Measurements from ENCODE around the gene GUCD1. TPM values are rescaled to one million over a fixed set of nuclear protein-coding genes. Genes with fewer than 3 reads are reported as not detected.

Gene GUCD1
- total RNA-seq, 4 donors from 2014 or later, result 56.7 to 498 (median 277) TPM

- intact Hi-C loops (cut with DNase I; ENCODE audit: low total_unique reads), result no loop called here
- Histone ChIP-seq H3K27me3 (no peaks in the 10 kb centered on the region), H3K4me3 (no peak overlapping the region), H3K4me1 (peaks cover 0 to 20% (median 13%) of the 10 kb centered on the region in 4 donors), H3K27ac (no peak overlapping the region), H3K36me3 (no peaks in the 10 kb centered on the region), H3K9me3 (no peaks in the 10 kb centered on the region)
- 0% methylated on average over 1 to 3 of the region's 3 CpGs for WGBS, 2 donors (ENCODE audit: low coverage in 1 of 2)
- no peak for DNase-seq
- TF ChIP-seq CTCF (IDR thresholded peaks at IDR 0.05) (no peak), POLR2A (IDR thresholded peaks at IDR 0.05) (no peak), EP300 (IDR thresholded peaks at IDR 0.05; ENCODE audit: low read depth) (no peak), POLR2AphosphoS5 (IDR thresholded peaks at IDR 0.05) (no peak)
- in situ Hi-C loops (cut with MboI; ENCODE audit: low pct_ligation_motif_present in 1 of 4, low pct_unique_long_range_greater_than_20kb in 1 of 4, low sequenced_read_pairs in 3 of 4), result no loop called here
These were observed 38.6 kb downstream of the GUCD1 start for GRCh38 chr22:24516301-24516737.

- Histone ChIP-seq H3K9me3 (no peaks in the 10 kb centered on the region), H3K27ac (no peak overlapping the region), H3K36me3 (no peaks in the 10 kb centered on the region), H3K4me1 (peaks cover 4 to 31% (median 24%) of the 10 kb centered on the region in 4 donors), H3K27me3 (no peaks in the 10 kb centered on the region), H3K4me3 (no peak overlapping the region)
- intact Hi-C loops (cut with DNase I; ENCODE audit: low total_unique reads), result no loop called here
- TF ChIP-seq CTCF (IDR thresholded peaks at IDR 0.05) (no peak), EP300 (IDR thresholded peaks at IDR 0.05; ENCODE audit: low read depth) (no peak), POLR2A (IDR thresholded peaks at IDR 0.05) (no peak), POLR2AphosphoS5 (IDR thresholded peaks at IDR 0.05) (no peak)
- in situ Hi-C loops (cut with MboI; ENCODE audit: low pct_ligation_motif_present in 1 of 4, low pct_unique_long_range_greater_than_20kb in 1 of 4, low sequenced_read_pairs in 3 of 4), result no loop called here
- no peak for DNase-seq
- WGBS, 2 donors (ENCODE audit: low coverage in 1 of 2), result 91% methylated on average over 8 of the region's 8 CpGs; no CpG with 5 or more reads in 1 of the 2 donors
These were observed 40.0 kb downstream of the GUCD1 start for GRCh38 chr22:24515027-24515338.

- intact Hi-C loops (cut with DNase I; ENCODE audit: low total_unique reads), result no loop called here
- Histone ChIP-seq H3K9me3 (no peaks in the 10 kb centered on the region), H3K36me3 (no peaks in the 10 kb centered on the region), H3K4me1 (peaks cover 4 to 31% (median 24%) of the 10 kb centered on the region in 4 donors), H3K27ac (no peak overlapping the region), H3K27me3 (no peaks in the 10 kb centered on the region), H3K4me3 (no peak overlapping the region)
- TF ChIP-seq EP300 (IDR thresholded peaks at IDR 0.05; ENCODE audit: low read depth), result no peak
- TF ChIP-seq POLR2A (IDR thresholded peaks at IDR 0.05), result no peak
- TF ChIP-seq POLR2AphosphoS5 (IDR thresholded peaks at IDR 0.05), result no peak
- no peak for TF ChIP-seq CTCF (IDR thresholded peaks at IDR 0.05)
- 60% methylated on average over 14 of the region's 14 CpGs; no CpG with 5 or more reads in 1 of the 2 donors for WGBS, 2 donors (ENCODE audit: low coverage in 1 of 2)
- peak; percentile 25 for DNase-seq
- in situ Hi-C loops (cut with MboI; ENCODE audit: low pct_ligation_motif_present in 1 of 4, low pct_unique_long_range_greater_than_20kb in 1 of 4, low sequenced_read_pairs in 3 of 4), result no loop called here
These were observed 40.5 kb downstream of the GUCD1 start for GRCh38 chr22:24514241-24515026.

GRCh38 chr22:24513378-24514240, 41.3 kb downstream of the GUCD1 start:
- in situ Hi-C loops (cut with MboI; ENCODE audit: low pct_ligation_motif_present in 1 of 4, low pct_unique_long_range_greater_than_20kb in 1 of 4, low sequenced_read_pairs in 3 of 4), result no loop called here
- H3K36me3 ChIP-seq, result no peaks in the 10 kb centered on the region
- H3K27me3 ChIP-seq, result no peaks in the 10 kb centered on the region
- intact Hi-C loops (cut with DNase I; ENCODE audit: low total_unique reads), result no loop called here
- peaks cover 4 to 31% (median 24%) of the 10 kb centered on the region in 4 donors for H3K4me1 ChIP-seq
- H3K9me3 ChIP-seq, result no peaks in the 10 kb centered on the region
- TF ChIP-seq POLR2A (IDR thresholded peaks at IDR 0.05), result no peak
- TF ChIP-seq POLR2AphosphoS5 (IDR thresholded peaks at IDR 0.05), result no peak
- no peak for TF ChIP-seq EP300 (IDR thresholded peaks at IDR 0.05; ENCODE audit: low read depth)
- no peak for TF ChIP-seq CTCF (IDR thresholded peaks at IDR 0.05)
- WGBS, 2 donors (ENCODE audit: low coverage in 1 of 2), result 86 to 95% methylated on average over 4 to 9 of the region's 9 CpGs
- no peak overlapping the region for H3K4me3 ChIP-seq
- no peak for DNase-seq
- no peak overlapping the region for H3K27ac ChIP-seq
